ENCODE results near the gene MYB. TPM values are rescaled to one million over a fixed set of nuclear protein-coding genes. Genes with fewer than 3 reads are reported as not detected.

MYB gene
- total and polyA plus RNA-seq, 2 of the 13 experiments (the other 11 are each of a cell fraction or from before 2014, with no cell fraction given) = 0.04 to 0.20 TPM

- no peak for TF ChIP-seq ZNF407 (CRISPR knock-in tag; IDR thresholded peaks at IDR 0.05; ENCODE audit: not compliant biosample characterization)
- no peak for TF ChIP-seq CHD4 (IDR thresholded peaks at IDR 0.05; ENCODE audit: borderline replicate concordance, low read length)
- TF ChIP-seq ATF2 (CRISPR knock-in tag; IDR thresholded peaks at IDR 0.05) = no peak
- TF ChIP-seq POLR2AphosphoS2 (IDR thresholded peaks at IDR 0.05; ENCODE audit: low read depth, low read length) = no peak
- TF ChIP-seq TGIF2 (CRISPR knock-in tag; IDR thresholded peaks at IDR 0.05) = no peak
- TF ChIP-seq ZBTB26 (CRISPR knock-in tag; IDR thresholded peaks at IDR 0.05; ENCODE audit: borderline replicate concordance) = no peak
Observed at GRCh38 chr6:135170849-135171248, 10.3 kb upstream of the MYB start (continued).
